Nephron progenitor cell (in vitro differentiated cells): ENCODE results near the gene ADGRV1.

Experiments
- DNase-seq: peaks from one replicate; pipeline ENCODE4 v3.0.0; 2021
- H3K27ac Mint-ChIP-seq: 2 replicates; pipeline ENCODE4 v1.8.0; 2021; ENCODE audit warnings: mild to moderate bottlenecking, moderate library complexity, mixed read lengths
- H3K27me3 Mint-ChIP-seq: 2 replicates; pipeline ENCODE4 v1.8.0; 2021; ENCODE audit warnings: mild to moderate bottlenecking, low read depth, mixed read lengths; ENCODE audit not compliant: poor library complexity
- H3K36me3 Mint-ChIP-seq: 2 replicates; pipeline ENCODE4 v1.8.0; 2021; ENCODE audit warnings: low read depth, mixed read lengths
- H3K4me1 Mint-ChIP-seq: 2 replicates; pipeline ENCODE4 v1.8.0; 2021; ENCODE audit warnings: mixed read lengths
- H3K4me3 Mint-ChIP-seq: 2 replicates; pipeline ENCODE4 v1.8.0; 2021; ENCODE audit warnings: mild to moderate bottlenecking, moderate library complexity, mixed read lengths
- H3K9me3 Mint-ChIP-seq: 2 replicates; pipeline ENCODE4 v1.8.0; 2021; ENCODE audit warnings: mild to moderate bottlenecking, moderate library complexity, mixed read lengths
- TF ChIP-seq, protein P1 (sequence below): fragments of 200-600 bp; sonication (generic); IDR thresholded peaks from 2 replicates; pipeline ENCODE4 v1.5.0; 2021; ENCODE audit warnings: antibody characterized with exemption

ADGRV1 gene

DNA sequence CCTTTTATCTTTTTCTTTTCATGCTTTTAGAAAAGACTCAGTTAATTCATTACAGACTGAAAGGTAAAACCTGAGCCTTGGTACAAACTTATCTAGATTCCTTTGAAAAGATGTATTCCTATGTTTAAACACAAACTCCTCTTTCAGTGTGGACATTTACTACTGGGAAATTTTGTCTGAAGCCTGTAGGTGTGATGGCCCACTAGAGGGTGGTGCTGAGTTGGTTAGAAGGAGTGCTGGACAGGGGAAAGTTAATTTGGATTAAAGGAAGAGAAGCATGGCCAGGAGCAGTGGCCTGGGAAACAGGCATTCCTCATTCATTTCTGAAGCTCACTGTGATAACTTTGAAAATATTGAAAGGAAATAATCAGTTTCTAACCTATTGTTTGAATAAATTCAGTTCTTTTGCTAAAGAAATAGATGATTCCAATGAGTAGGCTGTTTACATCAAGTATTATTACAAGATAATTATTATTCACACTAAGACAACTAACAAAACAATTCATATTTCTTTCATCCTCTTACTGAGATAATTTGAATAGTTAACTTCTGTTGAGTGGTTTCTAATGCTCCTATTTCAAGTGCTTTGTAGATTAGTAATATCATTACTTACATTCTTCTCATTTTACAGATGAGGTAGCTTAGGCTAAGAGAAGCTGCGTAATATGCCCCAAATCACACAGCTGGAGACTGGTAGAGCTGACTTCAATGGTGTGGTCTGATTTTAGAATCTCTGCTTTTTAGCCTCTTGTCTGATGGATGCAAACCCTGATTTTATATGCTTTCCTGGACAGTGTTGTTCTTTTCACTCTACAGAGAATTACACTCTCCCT, 150.9 kb downstream of the ADGRV1 start:
- Mint-ChIP-seq H3K9me3 (no peaks in the 10 kb centered on the region), H3K4me1 (peaks cover 6% of the 10 kb centered on the region), H3K27ac (peak overlapping the region; percentile 81), H3K36me3 (peaks cover 12% of the 10 kb centered on the region), H3K27me3 (no peaks in the 10 kb centered on the region), H3K4me3 (no peak overlapping the region)
- DNase-seq = peak; percentile 50
- TF ChIP-seq, protein P1, sequence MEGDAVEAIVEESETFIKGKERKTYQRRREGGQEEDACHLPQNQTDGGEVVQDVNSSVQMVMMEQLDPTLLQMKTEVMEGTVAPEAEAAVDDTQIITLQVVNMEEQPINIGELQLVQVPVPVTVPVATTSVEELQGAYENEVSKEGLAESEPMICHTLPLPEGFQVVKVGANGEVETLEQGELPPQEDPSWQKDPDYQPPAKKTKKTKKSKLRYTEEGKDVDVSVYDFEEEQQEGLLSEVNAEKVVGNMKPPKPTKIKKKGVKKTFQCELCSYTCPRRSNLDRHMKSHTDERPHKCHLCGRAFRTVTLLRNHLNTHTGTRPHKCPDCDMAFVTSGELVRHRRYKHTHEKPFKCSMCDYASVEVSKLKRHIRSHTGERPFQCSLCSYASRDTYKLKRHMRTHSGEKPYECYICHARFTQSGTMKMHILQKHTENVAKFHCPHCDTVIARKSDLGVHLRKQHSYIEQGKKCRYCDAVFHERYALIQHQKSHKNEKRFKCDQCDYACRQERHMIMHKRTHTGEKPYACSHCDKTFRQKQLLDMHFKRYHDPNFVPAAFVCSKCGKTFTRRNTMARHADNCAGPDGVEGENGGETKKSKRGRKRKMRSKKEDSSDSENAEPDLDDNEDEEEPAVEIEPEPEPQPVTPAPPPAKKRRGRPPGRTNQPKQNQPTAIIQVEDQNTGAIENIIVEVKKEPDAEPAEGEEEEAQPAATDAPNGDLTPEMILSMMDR = peak; percentile 70

DNA sequence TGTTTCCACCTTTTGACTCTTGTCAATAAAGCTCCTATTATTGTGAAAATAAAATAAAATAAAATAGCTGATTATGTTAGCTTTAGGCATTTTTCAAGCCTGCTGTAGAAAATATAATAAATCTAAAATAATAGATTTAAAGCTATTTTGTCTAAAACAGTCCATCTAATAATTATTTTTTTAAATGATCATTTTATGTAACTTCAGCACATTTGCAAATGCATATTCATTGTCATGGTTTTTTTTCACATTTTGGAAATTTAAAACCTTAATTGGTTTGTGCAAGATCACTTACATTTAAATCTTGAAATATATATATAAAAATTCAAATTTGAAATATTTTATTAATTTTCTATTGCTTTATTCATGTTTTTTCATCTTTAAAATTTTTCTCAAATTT, 159.8 kb downstream of the ADGRV1 start:
- no peak for DNase-seq
- H3K36me3 Mint-ChIP-seq = peaks cover 23% of the 10 kb centered on the region
- no peak overlapping the region for H3K4me3 Mint-ChIP-seq
- H3K27ac Mint-ChIP-seq = no peak overlapping the region
- H3K9me3 Mint-ChIP-seq = no peaks in the 10 kb centered on the region
- no peaks in the 10 kb centered on the region for H3K27me3 Mint-ChIP-seq
- H3K4me1 Mint-ChIP-seq = no peaks in the 10 kb centered on the region
- TF ChIP-seq, protein P1 = no peak

DNA sequence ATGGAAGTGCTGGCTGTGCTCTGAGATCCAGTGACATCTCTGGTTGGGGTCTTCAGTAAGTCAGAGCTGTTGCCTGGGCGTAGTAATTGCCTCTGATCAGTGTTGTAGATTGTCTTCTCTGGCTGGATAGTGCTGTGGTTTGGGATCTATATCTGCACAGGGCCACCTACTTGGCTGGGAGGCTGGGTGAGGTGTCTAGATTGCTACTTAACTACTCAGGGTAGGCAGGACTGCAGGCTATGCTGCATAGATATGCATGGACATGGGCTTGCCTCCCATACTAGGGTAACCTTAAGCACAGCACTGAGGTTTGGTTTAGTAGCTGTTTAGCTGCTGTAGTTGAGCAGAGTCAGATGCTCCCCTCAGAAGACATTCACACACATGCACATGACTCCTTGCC, 181.0 kb downstream of the ADGRV1 start:
- no peak for DNase-seq
- TF ChIP-seq, protein P1 = no peak
- Mint-ChIP-seq H3K4me1 (no peaks in the 10 kb centered on the region), H3K36me3 (peaks cover 78% of the 10 kb centered on the region), H3K27me3 (no peaks in the 10 kb centered on the region), H3K4me3 (no peak overlapping the region), H3K27ac (no peak overlapping the region), H3K9me3 (peaks cover 47% of the 10 kb centered on the region)

DNA sequence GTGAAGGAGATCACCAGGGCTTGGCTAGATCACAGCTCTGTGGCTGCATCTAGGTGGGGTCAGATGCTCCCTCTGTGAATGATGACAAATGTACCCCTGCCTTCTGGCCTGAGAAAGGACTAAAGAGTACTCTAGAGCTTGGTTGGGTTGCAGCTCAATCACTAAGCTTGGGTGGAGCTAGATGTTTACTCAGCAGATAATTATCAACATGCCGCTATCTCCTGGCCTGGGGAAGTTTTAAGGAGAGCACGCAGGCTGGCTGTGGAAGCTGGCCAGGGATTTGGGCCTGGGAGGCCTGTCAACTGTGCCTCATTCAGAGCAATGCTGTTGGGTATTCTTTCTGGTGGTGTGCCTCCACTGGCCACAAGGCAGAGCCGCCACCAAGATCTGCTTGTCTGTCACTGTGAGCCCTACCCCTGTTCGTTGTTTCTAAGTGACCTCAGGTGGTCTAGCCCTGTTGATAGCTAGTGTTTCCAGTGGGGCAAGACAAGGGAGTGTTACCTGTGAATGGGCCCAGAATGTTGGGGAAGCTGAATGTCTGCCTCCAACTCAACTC, 181.7 kb downstream of the ADGRV1 start:
- Mint-ChIP-seq H3K4me3 (no peak overlapping the region), H3K4me1 (no peaks in the 10 kb centered on the region), H3K9me3 (peaks cover 44% of the 10 kb centered on the region), H3K36me3 (peaks cover 78% of the 10 kb centered on the region), H3K27ac (peak overlapping the region; percentile 31), H3K27me3 (no peaks in the 10 kb centered on the region)
- TF ChIP-seq, protein P1 = no peak
- no peak for DNase-seq

DNA sequence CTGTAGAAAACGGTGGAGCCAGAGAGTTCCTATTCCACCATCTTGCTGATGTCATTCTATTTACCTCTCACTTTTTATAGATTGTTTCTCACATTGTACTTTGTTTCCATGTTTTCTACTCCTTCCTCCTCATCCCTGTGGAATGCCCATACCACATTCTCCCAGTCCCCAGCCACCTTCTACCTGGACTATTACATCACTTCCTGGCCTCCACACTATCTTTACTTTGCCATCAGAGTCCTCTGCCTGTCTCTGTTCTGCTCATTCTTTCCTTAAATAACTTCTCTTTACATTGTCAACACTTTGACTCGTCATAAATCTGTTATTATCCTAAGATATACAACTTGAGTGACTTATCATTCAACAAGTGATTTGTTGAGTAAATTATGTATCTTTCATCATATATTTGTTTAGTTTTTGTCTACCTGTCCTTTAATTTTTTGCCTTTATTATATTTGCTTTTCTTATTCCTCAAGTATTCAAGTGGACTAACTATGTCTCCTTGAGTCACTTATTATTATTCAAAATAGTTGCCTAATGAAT, 182.5 kb downstream of the ADGRV1 start:
- Mint-ChIP-seq H3K4me1 (no peaks in the 10 kb centered on the region), H3K4me3 (no peak overlapping the region), H3K36me3 (peaks cover 78% of the 10 kb centered on the region), H3K27me3 (no peaks in the 10 kb centered on the region), H3K27ac (no peak overlapping the region), H3K9me3 (peaks cover 40% of the 10 kb centered on the region)
- no peak for DNase-seq
- TF ChIP-seq, protein P1 = no peak
